GM15510 (cell line): Measurements from ENCODE around the gene BAZ1A.

Experiments
- POLR2A ChIP-seq: IDR thresholded peaks from 3 replicates; pipeline ENCODE4 v1.6.1; 2011; ENCODE audit warnings: borderline replicate concordance; ENCODE audit not compliant: insufficient read length; ENCODE audit errors: extremely low read depth

The BAZ1A gene

DNA sequence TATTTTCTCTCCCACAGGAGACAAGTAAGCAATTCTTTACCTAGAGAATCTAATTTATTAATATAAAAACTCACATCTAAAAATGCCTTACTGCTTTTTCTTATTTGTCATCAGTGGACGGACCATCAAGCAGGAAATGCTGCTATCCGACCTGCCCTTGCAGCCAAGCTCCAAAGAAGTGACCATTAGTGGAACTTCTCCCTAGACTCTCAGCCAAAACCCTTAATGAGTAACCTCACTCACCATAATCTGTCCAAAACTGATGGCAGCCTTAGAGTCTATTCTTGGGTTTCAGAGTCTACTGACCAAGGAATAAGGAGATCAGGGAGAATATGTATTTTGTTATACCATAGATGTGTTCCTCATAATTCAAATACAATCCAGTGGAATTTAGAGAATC lies 99.8 kb downstream of the BAZ1A start:
- TF ChIP-seq POLR2A, result no peak

DNA sequence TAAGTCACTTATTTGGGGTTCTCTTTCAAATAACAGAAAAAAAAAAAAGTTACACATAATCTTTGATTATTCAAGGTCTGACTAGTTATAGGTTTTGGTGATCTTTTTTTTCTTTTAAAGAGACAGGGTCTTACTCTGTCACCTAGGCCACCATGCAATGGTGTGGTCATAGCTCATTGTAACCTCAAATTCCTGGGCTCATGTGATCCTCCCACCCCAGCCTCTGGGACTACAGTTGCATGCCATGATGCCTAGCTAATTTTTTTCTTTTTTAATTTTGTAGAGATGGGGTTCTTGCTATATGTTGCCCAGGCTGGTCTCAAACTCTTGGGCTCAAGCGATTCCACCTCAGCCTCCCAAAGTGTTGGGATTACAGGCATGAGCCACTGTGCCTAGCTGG lies 104.3 kb downstream of the BAZ1A start:
- no peak for TF ChIP-seq POLR2A

DNA sequence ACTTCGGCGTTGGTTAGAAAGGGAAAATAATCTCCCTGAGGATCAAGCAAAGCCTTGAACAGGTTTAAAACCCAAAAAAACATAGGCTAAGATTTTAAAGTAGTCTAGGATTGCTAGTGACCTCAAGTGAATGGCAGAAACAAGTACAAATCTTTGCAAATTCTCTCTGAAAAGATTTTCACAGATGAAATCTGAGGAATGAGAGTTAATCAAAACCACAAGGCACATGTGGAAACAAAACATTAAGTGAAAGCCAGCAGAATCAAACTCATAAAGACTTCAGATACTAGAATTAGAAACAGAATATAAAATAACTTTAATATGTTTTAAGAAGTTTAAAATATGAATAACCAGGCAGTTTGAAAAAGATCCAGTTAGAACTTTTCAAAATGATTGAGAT lies 108.6 kb downstream of the BAZ1A start:
- no peak for TF ChIP-seq POLR2A

DNA sequence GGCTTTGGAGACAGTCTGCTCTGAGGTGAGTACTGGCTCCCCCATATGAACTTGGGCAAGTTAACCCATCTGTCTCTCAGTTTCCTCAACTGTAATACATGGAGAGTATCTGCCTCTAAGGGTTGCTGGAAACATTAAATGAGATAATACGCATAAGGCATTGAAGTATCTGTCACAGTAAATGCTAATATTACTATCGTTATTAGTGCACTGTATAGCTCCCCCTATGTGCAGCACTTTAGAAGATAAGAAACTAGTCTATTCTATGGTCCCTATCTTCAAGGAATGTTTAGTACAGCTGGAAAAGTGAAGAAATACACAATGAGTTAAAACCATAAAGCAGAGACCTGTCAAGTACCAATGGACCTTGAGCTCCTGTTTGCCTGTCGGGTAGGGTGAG lies 109.1 kb downstream of the BAZ1A start:
- TF ChIP-seq POLR2A, result no peak

DNA sequence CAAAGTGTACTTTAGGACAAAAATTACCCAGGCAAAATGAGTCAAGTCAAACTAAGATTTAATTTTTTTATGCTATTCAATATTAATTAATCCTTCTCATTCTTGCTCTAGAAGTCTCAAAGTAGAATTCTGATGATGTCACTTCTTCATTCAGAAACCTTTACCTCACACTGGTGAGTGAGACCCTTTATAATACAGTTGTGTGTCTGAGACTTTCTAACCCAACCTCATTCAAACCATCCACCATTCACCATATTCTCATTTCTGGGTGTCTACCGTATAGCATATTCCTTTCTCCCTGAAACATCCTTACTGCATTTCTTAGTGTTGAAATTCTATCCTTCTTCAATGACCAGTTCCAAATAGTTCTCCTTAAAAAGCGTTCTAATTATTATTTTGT lies 119.9 kb downstream of the BAZ1A start:
- no peak for TF ChIP-seq POLR2A

DNA sequence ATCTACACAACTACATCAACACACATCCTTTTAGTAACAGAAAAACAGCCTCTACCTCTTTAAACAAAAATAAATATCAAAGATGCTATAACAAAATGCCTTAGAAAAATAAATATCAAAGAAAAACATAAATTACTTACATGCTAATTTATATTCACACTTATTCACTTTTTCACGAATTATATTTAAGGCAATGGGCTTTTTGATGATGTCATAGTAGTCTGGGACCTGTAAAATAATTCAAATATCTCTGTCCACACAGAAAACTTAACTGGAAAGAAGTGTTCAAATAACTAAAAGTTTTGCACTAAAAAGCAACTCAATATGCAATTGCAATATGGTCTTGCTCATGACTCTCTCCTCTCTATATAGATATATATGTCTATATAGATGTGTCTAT lies 120.5 kb downstream of the BAZ1A start:
- TF ChIP-seq POLR2A, result no peak

DNA sequence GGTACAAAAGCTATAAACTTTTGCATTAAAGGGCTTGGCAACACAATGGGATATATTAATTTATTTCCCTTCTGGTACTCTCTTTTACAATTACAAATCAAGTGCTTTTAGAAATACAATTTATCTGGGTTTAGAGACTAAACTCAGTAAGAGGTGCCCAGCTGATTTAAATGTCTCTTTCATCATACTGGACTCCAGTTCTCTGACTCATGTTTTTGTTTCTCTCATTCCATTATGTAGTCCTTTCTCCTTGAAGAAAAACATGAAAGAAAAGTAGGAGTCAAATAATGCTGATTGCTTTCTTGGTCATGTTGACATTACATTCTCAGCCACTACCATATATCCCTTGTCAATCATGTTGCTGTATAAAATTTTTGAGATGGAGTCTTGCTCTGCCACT lies 124.5 kb downstream of the BAZ1A start:
- TF ChIP-seq POLR2A, result no peak

DNA sequence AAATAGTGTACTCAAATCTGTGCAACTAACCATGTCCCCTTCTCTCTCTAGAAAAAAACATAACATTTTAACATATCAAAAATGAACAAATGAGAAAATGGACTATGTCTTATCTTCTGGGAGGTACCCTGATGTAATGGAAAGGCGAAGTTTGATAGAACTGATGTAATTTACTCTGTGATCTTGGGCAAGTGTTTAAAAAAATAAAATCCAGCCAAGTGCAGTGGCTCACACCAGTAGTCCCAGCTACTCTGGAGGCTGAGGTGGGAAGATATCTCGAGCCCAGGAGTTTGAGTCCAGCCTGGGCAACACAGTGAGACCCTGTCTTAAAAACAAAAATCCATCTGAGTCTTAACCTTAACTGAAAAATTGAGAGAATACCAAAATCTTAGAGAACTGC lies 124.9 kb downstream of the BAZ1A start:
- TF ChIP-seq POLR2A, result no peak

DNA sequence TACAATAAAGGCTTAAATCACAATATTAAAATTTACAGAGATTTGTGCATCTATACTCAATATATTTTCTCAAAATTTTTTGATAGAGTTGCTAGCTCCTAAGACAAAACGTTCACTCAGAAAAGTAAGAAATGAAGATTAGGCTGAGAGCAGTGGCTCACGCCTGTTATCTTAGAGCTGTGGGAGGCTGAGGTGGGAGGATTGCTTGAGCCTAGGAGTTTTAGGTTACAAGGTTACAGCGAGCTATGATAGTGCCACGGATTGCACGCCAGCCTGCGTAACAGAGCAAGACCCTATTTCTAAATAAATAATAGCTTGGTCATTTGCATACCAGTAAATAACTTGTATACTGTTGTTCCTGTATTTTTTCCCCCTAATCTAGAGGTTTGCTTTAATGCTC lies 125.8 kb downstream of the BAZ1A start:
- TF ChIP-seq POLR2A, result no peak

DNA sequence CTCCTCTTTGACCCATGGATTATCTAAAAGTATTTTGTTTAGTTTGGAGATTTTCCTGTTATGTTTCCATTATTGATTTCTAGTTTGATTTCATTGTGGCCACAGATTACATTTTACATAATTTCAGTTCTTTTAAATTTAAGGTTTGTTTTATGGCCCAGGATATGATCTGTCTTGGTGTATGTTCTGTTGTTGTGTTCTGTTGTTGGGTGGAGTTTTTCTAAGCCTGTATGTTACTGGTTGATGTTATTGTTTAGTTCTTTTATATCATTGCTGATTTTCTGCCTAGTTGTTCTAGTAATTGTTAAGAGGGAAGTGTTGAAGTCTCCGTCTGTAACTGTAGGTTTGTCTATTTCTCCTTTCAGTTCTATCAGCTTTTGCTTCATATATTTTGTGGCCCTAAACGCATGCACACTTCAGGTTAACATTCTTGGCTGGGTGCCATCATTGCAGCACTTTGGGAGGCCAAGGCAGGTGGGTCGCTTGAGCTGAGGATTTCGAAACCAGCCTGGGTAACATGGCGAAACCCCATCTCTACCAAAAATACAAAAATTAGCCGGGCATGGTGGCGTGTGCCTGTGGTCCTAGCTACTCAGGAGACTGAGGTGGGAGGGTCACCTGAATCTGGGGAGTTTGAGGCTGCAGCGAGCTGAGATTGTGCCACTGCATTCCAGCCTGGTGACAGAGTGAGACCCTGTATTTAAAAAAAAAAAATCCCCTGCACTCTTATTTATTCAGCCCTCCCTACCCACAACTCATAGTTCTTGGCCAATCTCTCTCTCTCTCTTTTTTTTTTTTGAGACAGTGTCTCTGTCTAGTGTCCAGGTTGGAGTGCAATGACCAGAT lies 132.7 kb downstream of the BAZ1A start:
- no peak for TF ChIP-seq POLR2A

DNA sequence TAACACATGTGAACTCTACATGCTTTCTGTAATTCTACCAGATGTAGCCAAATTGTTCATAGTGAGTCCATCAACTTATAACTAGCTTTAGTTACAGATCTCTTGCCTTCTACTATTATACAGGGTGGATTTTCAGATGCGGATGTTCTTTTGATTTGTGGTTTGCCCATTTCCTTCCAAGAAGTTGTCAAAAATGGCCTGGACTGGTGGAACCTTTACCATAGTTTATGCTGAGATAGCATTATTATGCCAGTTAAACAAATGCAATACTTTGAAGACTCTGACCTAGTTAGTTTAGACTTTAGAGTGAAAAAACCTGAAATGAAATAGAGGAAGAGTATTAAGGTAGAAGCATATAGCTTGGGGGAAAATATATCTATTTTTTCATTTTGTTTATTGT lies 133.3 kb downstream of the BAZ1A start:
- no peak for TF ChIP-seq POLR2A

DNA sequence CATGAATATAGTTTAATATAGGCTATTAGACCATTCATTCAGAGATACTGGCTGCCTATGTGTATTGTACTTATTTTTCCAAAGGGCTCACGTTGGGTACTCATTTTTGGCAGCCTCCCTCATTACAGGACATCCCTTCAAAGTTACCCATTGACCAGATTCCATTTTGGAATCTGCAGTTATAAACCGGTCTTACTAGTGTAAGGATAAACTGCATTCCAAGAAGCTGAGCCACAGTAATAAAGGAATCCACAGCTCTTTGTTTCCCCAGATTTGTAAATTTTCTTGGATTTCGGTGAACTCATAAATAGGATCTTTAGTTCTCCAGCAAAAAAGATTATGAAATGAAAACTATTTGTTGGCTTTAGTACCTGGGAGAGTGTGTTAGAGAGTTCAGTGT lies 141.9 kb downstream of the BAZ1A start:
- no peak for TF ChIP-seq POLR2A

DNA sequence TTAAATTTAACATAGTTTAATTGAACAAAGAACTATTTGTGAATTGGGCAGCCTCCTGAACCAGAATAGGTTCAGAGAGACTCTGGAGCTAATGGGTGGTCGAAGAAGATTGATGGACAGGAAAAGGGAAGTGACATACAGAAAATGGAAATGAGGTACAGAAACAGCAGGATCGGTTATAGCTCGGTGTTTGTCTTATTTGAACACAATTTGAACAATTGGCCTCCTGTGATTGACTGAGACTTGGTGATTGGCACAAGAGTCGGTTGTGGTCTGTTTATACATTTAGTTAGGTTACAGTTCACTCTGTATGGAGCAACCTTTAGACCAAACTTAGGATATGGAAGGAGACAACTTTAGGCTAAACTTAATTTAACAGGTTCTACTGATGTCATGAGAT lies 142.4 kb downstream of the BAZ1A start:
- TF ChIP-seq POLR2A, result no peak

DNA sequence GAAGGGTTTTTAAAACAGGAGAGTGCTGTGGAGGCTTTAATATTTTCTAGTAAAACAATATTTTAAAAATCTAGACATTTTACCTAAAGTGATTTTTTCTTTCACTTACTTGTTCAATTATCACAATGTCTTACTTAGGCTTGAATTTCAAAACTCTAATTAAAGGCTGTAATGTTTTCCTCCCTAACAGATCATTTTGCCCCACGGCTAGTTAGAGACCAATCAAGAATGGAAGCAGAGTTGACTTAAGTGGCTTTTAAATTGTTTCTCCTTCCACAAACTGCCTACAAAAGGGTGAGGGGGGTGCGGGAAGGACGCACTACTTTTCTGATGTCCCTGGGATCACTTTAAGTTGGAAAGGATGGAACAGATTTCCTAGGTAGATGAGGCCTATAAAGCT lies 151.3 kb downstream of the BAZ1A start:
- no peak for TF ChIP-seq POLR2A

DNA sequence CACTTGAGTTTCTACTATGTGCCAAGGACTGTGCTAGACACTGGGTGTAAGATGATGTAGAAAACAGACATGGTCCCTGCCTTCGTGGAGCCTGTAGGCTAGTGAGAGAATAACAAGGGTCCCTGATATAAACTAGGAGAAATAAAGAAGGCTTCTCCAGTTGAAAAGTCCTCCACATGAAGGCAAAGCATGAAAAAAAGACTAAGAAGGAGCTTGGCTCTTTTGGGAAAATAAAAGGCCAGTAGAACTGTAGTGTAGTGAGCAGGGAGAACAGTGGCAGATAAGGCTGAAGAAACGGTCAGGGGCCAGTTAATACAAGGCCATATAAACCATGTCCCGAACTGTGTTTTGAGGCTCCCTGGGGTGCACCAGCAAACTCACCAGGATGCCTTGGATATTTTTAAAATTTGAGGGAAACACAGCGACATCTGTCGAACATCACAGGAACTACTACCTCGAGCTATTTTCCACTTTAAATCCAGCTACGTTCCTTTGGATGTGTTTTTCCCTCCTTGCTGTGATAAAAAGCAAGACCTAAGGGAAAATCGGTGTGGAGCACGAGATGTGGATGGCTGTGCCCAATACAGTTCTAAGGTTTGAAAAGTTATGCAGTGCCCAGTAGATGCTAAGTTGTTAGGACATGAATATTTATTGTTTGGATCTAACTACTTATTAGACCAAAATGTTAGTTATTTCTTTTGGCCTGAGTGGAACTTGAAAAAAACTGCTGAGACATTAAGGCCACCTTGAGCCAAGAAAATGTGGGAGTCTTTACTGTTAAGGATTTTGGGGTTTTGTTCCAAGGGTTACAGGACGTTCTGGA lies 152.2 kb downstream of the BAZ1A start:
- TF ChIP-seq POLR2A, result no peak

DNA sequence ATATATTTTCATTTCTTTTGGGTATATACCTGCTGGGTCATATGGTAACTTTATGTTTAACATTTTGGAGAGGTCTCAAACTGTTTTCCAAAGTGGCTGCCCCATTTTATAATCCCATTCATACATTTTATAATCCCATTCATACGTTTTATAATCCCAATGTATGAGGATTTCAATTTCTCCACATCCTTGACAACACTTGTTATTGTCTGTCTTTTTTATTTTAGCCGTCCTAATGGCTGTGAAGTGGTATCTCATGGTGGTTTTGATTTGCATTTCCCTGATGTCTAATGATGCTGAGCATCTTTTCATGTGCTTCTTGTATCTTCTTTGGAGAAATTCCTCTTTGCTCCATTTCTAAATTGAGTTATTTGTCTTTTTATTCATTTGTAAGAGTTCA lies 154.0 kb downstream of the BAZ1A start:
- TF ChIP-seq POLR2A, result no peak
